ENCODE data around the gene ACTN3. TPM values are rescaled to one million over a fixed set of nuclear protein-coding genes. Genes with fewer than 3 reads are reported as not detected.
"Not testable (repeated sequence)": the region's sequence is repeated elsewhere in the genome, so short reads cannot be mapped to it uniquely, and the experiment has no call there.

The ACTN3 gene
- total and polyA plus RNA-seq, 2 experiments from 2014 or later: 6.3 to 7.3 TPM

- not testable (repeated sequence) for DNase-seq (ENCODE audit: low spot score); H3K27ac ChIP-seq (ENCODE audit: low read depth); H3K4me2 ChIP-seq; H2AFZ ChIP-seq; H3K27ac Mint-ChIP-seq; H3K79me2 ChIP-seq (replicated peaks; ENCODE audit: insufficient read depth); H3K4me3 ChIP-seq; H3K4me3 Mint-ChIP-seq; ATAC-seq; H4K20me1 ChIP-seq (replicated peaks; ENCODE audit: insufficient read depth); H3K36me3 ChIP-seq (ENCODE audit: insufficient read depth); H3K27me3 ChIP-seq (ENCODE audit: insufficient read depth); H3K9me2 ChIP-seq (ENCODE audit: insufficient read depth)
- Histone ChIP-seq H3F3A (replicated peaks; ENCODE audit: low read depth) (0 out of 2 replicates have a peak, but pooled peaks cover 10% of the 10 kb centered on the region), H3K4me1 (ENCODE audit: insufficient read depth) (peaks cover 10% of the 10 kb centered on the region; the same call in 1 of the 2 replicates)
- Mint-ChIP-seq H3K27me3 (ENCODE audit: insufficient read depth, low read depth, poor library complexity) (peaks cover 21% of the 10 kb centered on the region), H3K36me3 (ENCODE audit: low read depth) (peaks cover 28% of the 10 kb centered on the region), H3K4me1 (peaks cover 12% of the 10 kb centered on the region), H3K9me3 (peaks cover 60% of the 10 kb centered on the region)
These were observed 42.6 kb downstream of the ACTN3 start for GRCh38 chr11:66589315-66589714.

- Mint-ChIP-seq H3K4me3 (no peak overlapping the region), H3K9me3 (peaks cover 55% of the 10 kb centered on the region), H3K27ac (no peak overlapping the region), H3K36me3 (ENCODE audit: low read depth) (peaks cover 25% of the 10 kb centered on the region), H3K4me1 (peaks cover 12% of the 10 kb centered on the region), H3K27me3 (ENCODE audit: insufficient read depth, low read depth, poor library complexity) (peaks cover 21% of the 10 kb centered on the region)
- 0 out of 2 replicates have a peak, but pooled peaks cover 10% of the 10 kb centered on the region for H3F3A ChIP-seq (replicated peaks; ENCODE audit: low read depth)
- no peak overlapping the region for H3K4me2 ChIP-seq
- no peak overlapping the region for H3K4me3 ChIP-seq
- H3K79me2 ChIP-seq (replicated peaks; ENCODE audit: insufficient read depth): no peaks in the 10 kb centered on the region; the same call in 1 of the 2 replicates
- no peak for ATAC-seq
- H3K9me2 ChIP-seq (ENCODE audit: insufficient read depth): no peaks in the 10 kb centered on the region
- no peak overlapping the region for H2AFZ ChIP-seq
- no peaks in the 10 kb centered on the region; the same call in 1 of the 2 replicates for H3K36me3 ChIP-seq (ENCODE audit: insufficient read depth)
- H3K27ac ChIP-seq (ENCODE audit: low read depth): no peak overlapping the region
- peaks cover 10% of the 10 kb centered on the region; the same call in 1 of the 2 replicates for H3K4me1 ChIP-seq (ENCODE audit: insufficient read depth)
- 0 out of 2 replicates have a peak, but pooled peaks cover 7% of the 10 kb centered on the region for H3K27me3 ChIP-seq (ENCODE audit: insufficient read depth)
- no peak for DNase-seq (ENCODE audit: low spot score)
- no peaks in the 10 kb centered on the region for H4K20me1 ChIP-seq (replicated peaks; ENCODE audit: insufficient read depth)
- TF ChIP-seq ZNF114 (CRISPR knock-in tag; IDR thresholded peaks at IDR 0.05) (no peak), JUNB (IDR thresholded peaks at IDR 0.05; ENCODE audit: unreplicated experiment) (no peak), ZNF331 (CRISPR knock-in tag; IDR thresholded peaks at IDR 0.05; ENCODE audit: low read depth) (no peak), STAT1 (IDR thresholded peaks at IDR 0.05; ENCODE audit: unreplicated experiment) (no peak), EZH2phosphoT487 (IDR thresholded peaks at IDR 0.05; ENCODE audit: unreplicated experiment) (no peak), POLR2AphosphoS5 (IDR thresholded peaks at IDR 0.05; ENCODE audit: low read depth) (no peak), ETS1 (IDR thresholded peaks at IDR 0.05) (no peak)
- TF ChIP-seq, protein P1, sequence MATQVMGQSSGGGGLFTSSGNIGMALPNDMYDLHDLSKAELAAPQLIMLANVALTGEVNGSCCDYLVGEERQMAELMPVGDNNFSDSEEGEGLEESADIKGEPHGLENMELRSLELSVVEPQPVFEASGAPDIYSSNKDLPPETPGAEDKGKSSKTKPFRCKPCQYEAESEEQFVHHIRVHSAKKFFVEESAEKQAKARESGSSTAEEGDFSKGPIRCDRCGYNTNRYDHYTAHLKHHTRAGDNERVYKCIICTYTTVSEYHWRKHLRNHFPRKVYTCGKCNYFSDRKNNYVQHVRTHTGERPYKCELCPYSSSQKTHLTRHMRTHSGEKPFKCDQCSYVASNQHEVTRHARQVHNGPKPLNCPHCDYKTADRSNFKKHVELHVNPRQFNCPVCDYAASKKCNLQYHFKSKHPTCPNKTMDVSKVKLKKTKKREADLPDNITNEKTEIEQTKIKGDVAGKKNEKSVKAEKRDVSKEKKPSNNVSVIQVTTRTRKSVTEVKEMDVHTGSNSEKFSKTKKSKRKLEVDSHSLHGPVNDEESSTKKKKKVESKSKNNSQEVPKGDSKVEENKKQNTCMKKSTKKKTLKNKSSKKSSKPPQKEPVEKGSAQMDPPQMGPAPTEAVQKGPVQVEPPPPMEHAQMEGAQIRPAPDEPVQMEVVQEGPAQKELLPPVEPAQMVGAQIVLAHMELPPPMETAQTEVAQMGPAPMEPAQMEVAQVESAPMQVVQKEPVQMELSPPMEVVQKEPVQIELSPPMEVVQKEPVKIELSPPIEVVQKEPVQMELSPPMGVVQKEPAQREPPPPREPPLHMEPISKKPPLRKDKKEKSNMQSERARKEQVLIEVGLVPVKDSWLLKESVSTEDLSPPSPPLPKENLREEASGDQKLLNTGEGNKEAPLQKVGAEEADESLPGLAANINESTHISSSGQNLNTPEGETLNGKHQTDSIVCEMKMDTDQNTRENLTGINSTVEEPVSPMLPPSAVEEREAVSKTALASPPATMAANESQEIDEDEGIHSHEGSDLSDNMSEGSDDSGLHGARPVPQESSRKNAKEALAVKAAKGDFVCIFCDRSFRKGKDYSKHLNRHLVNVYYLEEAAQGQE (IDR thresholded peaks at IDR 0.05; ENCODE audit: unreplicated experiment): no peak
- TF ChIP-seq, protein P2, sequence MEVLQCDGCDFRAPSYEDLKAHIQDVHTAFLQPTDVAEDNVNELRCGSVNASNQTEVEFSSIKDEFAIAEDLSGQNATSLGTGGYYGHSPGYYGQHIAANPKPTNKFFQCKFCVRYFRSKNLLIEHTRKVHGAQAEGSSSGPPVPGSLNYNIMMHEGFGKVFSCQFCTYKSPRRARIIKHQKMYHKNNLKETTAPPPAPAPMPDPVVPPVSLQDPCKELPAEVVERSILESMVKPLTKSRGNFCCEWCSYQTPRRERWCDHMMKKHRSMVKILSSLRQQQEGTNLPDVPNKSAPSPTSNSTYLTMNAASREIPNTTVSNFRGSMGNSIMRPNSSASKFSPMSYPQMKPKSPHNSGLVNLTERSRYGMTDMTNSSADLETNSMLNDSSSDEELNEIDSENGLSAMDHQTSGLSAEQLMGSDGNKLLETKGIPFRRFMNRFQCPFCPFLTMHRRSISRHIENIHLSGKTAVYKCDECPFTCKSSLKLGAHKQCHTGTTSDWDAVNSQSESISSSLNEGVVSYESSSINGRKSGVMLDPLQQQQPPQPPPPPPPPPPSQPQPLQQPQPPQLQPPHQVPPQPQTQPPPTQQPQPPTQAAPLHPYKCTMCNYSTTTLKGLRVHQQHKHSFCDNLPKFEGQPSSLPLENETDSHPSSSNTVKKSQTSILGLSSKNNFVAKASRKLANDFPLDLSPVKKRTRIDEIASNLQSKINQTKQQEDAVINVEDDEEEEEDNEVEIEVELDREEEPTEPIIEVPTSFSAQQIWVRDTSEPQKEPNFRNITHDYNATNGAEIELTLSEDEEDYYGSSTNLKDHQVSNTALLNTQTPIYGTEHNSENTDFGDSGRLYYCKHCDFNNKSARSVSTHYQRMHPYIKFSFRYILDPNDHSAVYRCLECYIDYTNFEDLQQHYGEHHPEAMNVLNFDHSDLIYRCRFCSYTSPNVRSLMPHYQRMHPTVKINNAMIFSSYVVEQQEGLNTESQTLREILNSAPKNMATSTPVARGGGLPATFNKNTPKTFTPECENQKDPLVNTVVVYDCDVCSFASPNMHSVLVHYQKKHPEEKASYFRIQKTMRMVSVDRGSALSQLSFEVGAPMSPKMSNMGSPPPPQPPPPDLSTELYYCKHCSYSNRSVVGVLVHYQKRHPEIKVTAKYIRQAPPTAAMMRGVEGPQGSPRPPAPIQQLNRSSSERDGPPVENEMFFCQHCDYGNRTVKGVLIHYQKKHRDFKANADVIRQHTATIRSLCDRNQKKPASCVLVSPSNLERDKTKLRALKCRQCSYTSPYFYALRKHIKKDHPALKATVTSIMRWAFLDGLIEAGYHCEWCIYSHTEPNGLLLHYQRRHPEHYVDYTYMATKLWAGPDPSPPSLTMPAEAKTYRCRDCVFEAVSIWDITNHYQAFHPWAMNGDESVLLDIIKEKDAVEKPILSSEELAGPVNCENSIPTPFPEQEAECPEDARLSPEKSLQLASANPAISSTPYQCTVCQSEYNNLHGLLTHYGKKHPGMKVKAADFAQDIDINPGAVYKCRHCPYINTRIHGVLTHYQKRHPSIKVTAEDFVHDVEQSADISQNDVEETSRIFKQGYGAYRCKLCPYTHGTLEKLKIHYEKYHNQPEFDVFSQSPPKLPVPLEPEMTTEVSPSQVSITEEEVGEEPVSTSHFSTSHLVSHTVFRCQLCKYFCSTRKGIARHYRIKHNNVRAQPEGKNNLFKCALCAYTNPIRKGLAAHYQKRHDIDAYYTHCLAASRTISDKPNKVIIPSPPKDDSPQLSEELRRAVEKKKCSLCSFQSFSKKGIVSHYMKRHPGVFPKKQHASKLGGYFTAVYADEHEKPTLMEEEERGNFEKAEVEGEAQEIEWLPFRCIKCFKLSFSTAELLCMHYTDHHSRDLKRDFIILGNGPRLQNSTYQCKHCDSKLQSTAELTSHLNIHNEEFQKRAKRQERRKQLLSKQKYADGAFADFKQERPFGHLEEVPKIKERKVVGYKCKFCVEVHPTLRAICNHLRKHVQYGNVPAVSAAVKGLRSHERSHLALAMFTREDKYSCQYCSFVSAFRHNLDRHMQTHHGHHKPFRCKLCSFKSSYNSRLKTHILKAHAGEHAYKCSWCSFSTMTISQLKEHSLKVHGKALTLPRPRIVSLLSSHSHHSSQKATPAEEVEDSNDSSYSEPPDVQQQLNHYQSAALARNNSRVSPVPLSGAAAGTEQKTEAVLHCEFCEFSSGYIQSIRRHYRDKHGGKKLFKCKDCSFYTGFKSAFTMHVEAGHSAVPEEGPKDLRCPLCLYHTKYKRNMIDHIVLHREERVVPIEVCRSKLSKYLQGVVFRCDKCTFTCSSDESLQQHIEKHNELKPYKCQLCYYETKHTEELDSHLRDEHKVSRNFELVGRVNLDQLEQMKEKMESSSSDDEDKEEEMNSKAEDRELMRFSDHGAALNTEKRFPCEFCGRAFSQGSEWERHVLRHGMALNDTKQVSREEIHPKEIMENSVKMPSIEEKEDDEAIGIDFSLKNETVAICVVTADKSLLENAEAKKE (CRISPR knock-in tag; IDR thresholded peaks at IDR 0.05): no peak
These were observed 43.4 kb downstream of the ACTN3 start for GRCh38 chr11:66589996-66590675.

Measured in GM23338 (cell line).